Measurements from ENCODE around the gene AUTS2.

GRCh38 chr7:69935107-69935506 lies 336.8 kb downstream of the AUTS2 start:
- TF ChIP-seq, protein P1, sequence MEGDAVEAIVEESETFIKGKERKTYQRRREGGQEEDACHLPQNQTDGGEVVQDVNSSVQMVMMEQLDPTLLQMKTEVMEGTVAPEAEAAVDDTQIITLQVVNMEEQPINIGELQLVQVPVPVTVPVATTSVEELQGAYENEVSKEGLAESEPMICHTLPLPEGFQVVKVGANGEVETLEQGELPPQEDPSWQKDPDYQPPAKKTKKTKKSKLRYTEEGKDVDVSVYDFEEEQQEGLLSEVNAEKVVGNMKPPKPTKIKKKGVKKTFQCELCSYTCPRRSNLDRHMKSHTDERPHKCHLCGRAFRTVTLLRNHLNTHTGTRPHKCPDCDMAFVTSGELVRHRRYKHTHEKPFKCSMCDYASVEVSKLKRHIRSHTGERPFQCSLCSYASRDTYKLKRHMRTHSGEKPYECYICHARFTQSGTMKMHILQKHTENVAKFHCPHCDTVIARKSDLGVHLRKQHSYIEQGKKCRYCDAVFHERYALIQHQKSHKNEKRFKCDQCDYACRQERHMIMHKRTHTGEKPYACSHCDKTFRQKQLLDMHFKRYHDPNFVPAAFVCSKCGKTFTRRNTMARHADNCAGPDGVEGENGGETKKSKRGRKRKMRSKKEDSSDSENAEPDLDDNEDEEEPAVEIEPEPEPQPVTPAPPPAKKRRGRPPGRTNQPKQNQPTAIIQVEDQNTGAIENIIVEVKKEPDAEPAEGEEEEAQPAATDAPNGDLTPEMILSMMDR (IDR thresholded peaks at IDR 0.05), result no peak
- TF ChIP-seq POLR2AphosphoS5 (IDR thresholded peaks at IDR 0.05), result no peak
- no peak for TF ChIP-seq EP300 (IDR thresholded peaks at IDR 0.05; ENCODE audit: low read depth)
